HCT116 (cell line): ENCODE results near the gene SLC30A4. TPM values are rescaled to one million over a fixed set of nuclear protein-coding genes. Genes with fewer than 3 reads are reported as not detected.

Source experiments
- ATAC-seq: fragments of 200-7000 bp; cut with Tn5 transposase; 2 replicates; pipeline ENCODE4 v1.9.1; 2020; ENCODE audit warnings: mild to moderate bottlenecking, moderate library complexity
- BruUV-seq: library from RNA; stranded (reverse); fragments of 400-500 nt; replicated peaks from 2 replicates; lab custom pipeline; 2021; lab: Mats Ljungman, UMichigan
- CTCF ChIA-PET: fragments of 300-600 bp; sonication (Branson Sonifier 250); formaldehyde crosslinking; loops from one replicate; lab custom pipeline; 2021; ENCODE audit warnings: antibody characterized with exemption; lab: Charles Lee
- POLR2A ChIA-PET: fragments of 300-600, 350-600 bp; sonication (Branson Sonifier 250); formaldehyde crosslinking; loops from one replicate; lab custom pipeline; 2021; ENCODE audit warnings: antibody characterized with exemption; lab: Charles Lee
- RAD21 ChIA-PET, 2 experiments: fragments of 300-600 bp; sonication (Branson Sonifier 250); formaldehyde crosslinking; loops; one replicate each; lab custom pipeline; 2023; ENCODE audit warnings: low total read pairs in 2 of 2; ENCODE audit not compliant: uncharacterized antibody in 2 of 2, unreplicated experiment in 2 of 2, low non-redundant PET in 1 of 2; lab: Charles Lee
- DNase-seq: peaks from one replicate; pipeline ENCODE4 v3.0.0-alpha.2; 2010; ENCODE audit warnings: low read depth, low spot score
- H2AFZ ChIP-seq: fragments of 200-600 bp; shearing (Covaris generic), sonication (generic); 2 replicates; pipeline ENCODE4 v1.6.1; 2017; ENCODE audit warnings: low read depth, mixed run types, mixed read lengths, antibody characterized with exemption, low read length; ENCODE audit not compliant: poor library complexity, severe bottlenecking
- H3K27ac ChIP-seq: 2 replicates; pipeline ENCODE4 v1.5.1; 2012; ENCODE audit warnings: low read depth, low read length
- H3K27me3 ChIP-seq: fragments of 200-600 bp; sonication (generic); 2 replicates; pipeline ENCODE4 v1.6.1; 2016; ENCODE audit warnings: mixed run types, low read length, mixed read lengths; ENCODE audit not compliant: insufficient read depth
- H3K36me3 ChIP-seq, 2 experiments: fragments of 200-500 bp in 1 of 2; fragments of 200-600 bp in 1 of 2; sonication (Bioruptor generic) in 1 of 2; sonication (generic) in 1 of 2; 2 replicates each; pipeline versions ENCODE4 v1.5.1 to v1.6.1; 2014 to 2016; ENCODE audit warnings: low read length in 2 of 2, inconsistent platforms in 1 of 2, mixed read lengths in 1 of 2, mixed run types in 1 of 2; ENCODE audit not compliant: insufficient read depth in 2 of 2, control insufficient read depth in 1 of 2
- H3K4me1 ChIP-seq, 2 experiments: fragments of 200-600 bp in 1 of 2; sonication (generic) in 1 of 2; 2 replicates each; pipeline versions ENCODE4 v1.5.1 to v1.6.1; 2012 to 2017; ENCODE audit warnings: low read length in 2 of 2, inconsistent platforms in 1 of 2, mild to moderate bottlenecking in 1 of 2, mixed read lengths in 1 of 2, mixed run types in 1 of 2, moderate library complexity in 1 of 2; ENCODE audit not compliant: insufficient read depth in 2 of 2, control insufficient read depth in 1 of 2
- H3K4me2 ChIP-seq: fragments of 200-600 bp; sonication (generic); 2 replicates; pipeline ENCODE4 v1.6.1; 2017; ENCODE audit warnings: mixed run types, low read length, mixed read lengths
- H3K4me3 ChIP-seq, 2 experiments: fragments of 200-600 bp in 1 of 2; sonication (generic) in 1 of 2; replicated peaks in 1 of 2; 2 replicates each; pipeline ENCODE4 v1.5.1; 2011 to 2016; ENCODE audit warnings: low read length in 2 of 2, control low read depth in 1 of 2, low read depth in 1 of 2, mild to moderate bottlenecking in 1 of 2, mixed read lengths in 1 of 2, mixed run types in 1 of 2
- H3K79me2 ChIP-seq: fragments of 200-600 bp; sonication (generic); 2 replicates; pipeline ENCODE4 v1.6.1; 2017; ENCODE audit warnings: mild to moderate bottlenecking, mixed run types, low read length, moderate library complexity, mixed read lengths; ENCODE audit not compliant: insufficient read depth
- H3K9ac ChIP-seq: fragments of 200-600 bp; sonication (generic); 2 replicates; pipeline ENCODE4 v1.6.1; 2016; ENCODE audit warnings: low read length, mixed read lengths
- H3K9me2 ChIP-seq: fragments of 200-600 bp; sonication (generic), shearing (Covaris generic); 2 replicates; pipeline ENCODE4 v1.6.1; 2017; ENCODE audit warnings: mixed run types, mild to moderate bottlenecking, moderate library complexity; ENCODE audit not compliant: insufficient read depth
- H3K9me3 ChIP-seq, 2 experiments: fragments of 200-500 bp in 1 of 2; fragments of 200-600 bp in 1 of 2; sonication (Bioruptor generic) in 1 of 2; sonication (generic) in 1 of 2; 2 replicates each; pipeline ENCODE4 v1.6.1; 2014 to 2017; ENCODE audit warnings: low read length in 2 of 2, mixed read lengths in 2 of 2, inconsistent platforms in 1 of 2, low read depth in 1 of 2, mild to moderate bottlenecking in 1 of 2, mixed run types in 1 of 2, moderate library complexity in 1 of 2; ENCODE audit not compliant: control insufficient read depth in 1 of 2, insufficient read depth in 1 of 2
- H4K20me1 ChIP-seq: fragments of 200-600 bp; sonication (generic), shearing (Covaris generic); 2 replicates; pipeline ENCODE4 v1.6.1; 2017; ENCODE audit warnings: mixed run types, mild to moderate bottlenecking, moderate library complexity; ENCODE audit not compliant: insufficient read depth
- ATF3 ChIP-seq: IDR thresholded peaks from 2 replicates; pipeline ENCODE4 v1.6.1; 2012
- CBX3 ChIP-seq: IDR thresholded peaks from 2 replicates; pipeline ENCODE4 v1.6.1; 2012; ENCODE audit warnings: low read depth
- CEBPB ChIP-seq: IDR thresholded peaks from 2 replicates; pipeline ENCODE4 v1.6.1; 2012; ENCODE audit warnings: low read depth
- CTCF ChIP-seq, 3 experiments: fragments of 200-600 bp in 1 of 3; sonication (generic) in 1 of 3; IDR thresholded peaks in 2 of 3; conservative IDR thresholded peaks in 1 of 3; 2 replicates each; pipeline ENCODE4 v1.5.1; 2012 to 2017; ENCODE audit warnings: low read depth in 2 of 3, low read length in 2 of 3, antibody characterized with exemption in 1 of 3, borderline replicate concordance in 1 of 3, control low read depth in 1 of 3, mild to moderate bottlenecking in 1 of 3, mixed read lengths in 1 of 3, mixed run types in 1 of 3, moderate library complexity in 1 of 3; ENCODE audit not compliant: insufficient read depth in 1 of 3
- EGR1 ChIP-seq: IDR thresholded peaks from 2 replicates; pipeline ENCODE4 v1.6.1; 2012; ENCODE audit warnings: low read depth
- ELF1 ChIP-seq: IDR thresholded peaks from 2 replicates; pipeline ENCODE4 v1.6.1; 2012; ENCODE audit warnings: low read depth, borderline replicate concordance
- EZH2phosphoT487 ChIP-seq: fragments of 200-600 bp; IDR thresholded peaks from 2 replicates; pipeline ENCODE4 v1.6.1; 2018; ENCODE audit warnings: antibody characterized with exemption, borderline replicate concordance
- FOSL1 ChIP-seq: IDR thresholded peaks from 2 replicates; pipeline ENCODE4 v1.6.1; 2012; ENCODE audit warnings: low read depth
- JUND ChIP-seq: IDR thresholded peaks from 2 replicates; pipeline ENCODE4 v1.6.1; 2012
- MAX ChIP-seq: IDR thresholded peaks from 2 replicates; pipeline ENCODE4 v1.6.1; 2012
- POLR2A ChIP-seq: IDR thresholded peaks from 2 replicates; pipeline ENCODE4 v1.7.0; 2011; ENCODE audit warnings: borderline replicate concordance; ENCODE audit not compliant: insufficient read depth, insufficient read length; ENCODE audit errors: extremely low read depth
- POLR2AphosphoS5 ChIP-seq: IDR thresholded peaks from 2 replicates; pipeline ENCODE4 v1.6.1; 2011; ENCODE audit warnings: mild to moderate bottlenecking, low read depth, low read length, moderate library complexity
- RAD21 ChIP-seq: IDR thresholded peaks from 2 replicates; pipeline ENCODE4 v1.6.1; 2012; ENCODE audit warnings: low read depth, mild to moderate bottlenecking
- SIN3A ChIP-seq: IDR thresholded peaks from 2 replicates; pipeline ENCODE4 v1.6.1; 2012; ENCODE audit warnings: low read depth
- SP1 ChIP-seq: IDR thresholded peaks from 2 replicates; pipeline ENCODE4 v1.6.1; 2012; ENCODE audit warnings: low read depth
- YY1 ChIP-seq: IDR thresholded peaks from 2 replicates; pipeline ENCODE4 v1.6.1; 2011; ENCODE audit warnings: low read length, low read depth, moderate library complexity, mild to moderate bottlenecking; ENCODE audit not compliant: insufficient replicate concordance; ENCODE audit errors: extremely low read depth
- ZBTB33 ChIP-seq: IDR thresholded peaks from 2 replicates; pipeline ENCODE4 v1.6.1; 2011; ENCODE audit warnings: mild to moderate bottlenecking, low read length, moderate library complexity; ENCODE audit not compliant: insufficient replicate concordance; ENCODE audit errors: extremely low read depth
- ZFX ChIP-seq: fragments of 450-650 bp; IDR thresholded peaks from 2 replicates; pipeline ENCODE4 v1.6.1; 2017
- intact Hi-C: fragments of 100-400 bp; cut with micrococcal nuclease; formaldehyde crosslinking; loops from 2 replicates; pipeline ENCODE4 v1.10.0; 2022
- total RNA-seq: library from RNA; stranded (reverse); gene quantifications from one replicate; pipeline ENCODE4 v1.2.1, GENCODE V29; 2021; ENCODE audit not compliant: unreplicated experiment

Gene SLC30A4
- total RNA-seq, 1 experiment from 2014 or later: 2.7 TPM

GRCh38 chr15:45429941-45430792 lies 92.4 kb downstream of the SLC30A4 start:
- no peaks in the 10 kb centered on the region for H3K36me3 ChIP-seq
- H3K27me3 ChIP-seq: no peaks in the 10 kb centered on the region
- no TSS peak for BruUV-seq
- ChIA-PET RAD21 (interaction anchor here in 1 of 2 experiments (0.9 kb wide), 1 partner anchor 28 kb away, joined by 3 read pairs; no protein-coding TSS in a partner anchor), POLR2A (no interaction called here), CTCF (interaction anchor here (0.8 to 3.2 kb wide), 19 partner anchors 8 to 265 kb away, joined by 3 to 57 read pairs (median 4); a partner anchor contains a TSS)
- H3K9me2 ChIP-seq: no peaks in the 10 kb centered on the region
- peak; percentile 93 for ATAC-seq
- no peak for DNase-seq
- H3K4me2 ChIP-seq: peak overlapping the region; percentile 78
- peaks cover 5 to 25% of the 10 kb centered on the region in 2 experiments; a peak in 3 of 4 replicates for H3K4me1 ChIP-seq
- no peak overlapping the region for H3K27ac ChIP-seq
- intact Hi-C loops: loop anchor here (1.0 kb wide), 1 partner anchor 27 kb away; no protein-coding TSS in a partner anchor
- H3K9ac ChIP-seq: no peak overlapping the region
- H3K4me3 ChIP-seq: peak overlapping the region; percentile 26 to 43
- no peaks in the 10 kb centered on the region for H3K79me2 ChIP-seq
- no peaks in the 10 kb centered on the region for H4K20me1 ChIP-seq
- no peaks in the 10 kb centered on the region for H3K9me3 ChIP-seq
- TF ChIP-seq FOSL1 (no peak), JUND (no peak), ATF3 (no peak), CEBPB (no peak), SP1 (no peak), EZH2phosphoT487 (no peak), ZFX (no peak), RAD21 (peak; percentile 91), CBX3 (no peak), POLR2AphosphoS5 (no peak), CTCF (IDR thresholded peaks at IDR 0.05 in 2 of 3, conservative IDR thresholded peaks at IDR 0.05 in 1 of 3; ENCODE audit: borderline replicate concordance in 1 of 3, insufficient read depth in 1 of 3, low read depth in 2 of 3, low read length in 2 of 3) (peak; percentile 99 to 100 (median 100)), YY1 (no peak), ZBTB33 (no peak), ELF1 (no peak), EGR1 (no peak), SIN3A (no peak), POLR2A (no peak), MAX (peak; percentile 40; the same call in 1 of the 2 replicates)
- TF ChIP-seq, all 23 proteins: peak for 3
- H2AFZ ChIP-seq: peak overlapping the region; percentile 74
